H1 (cell line): ENCODE data around the gene RASSF3. TPM values are rescaled to one million over a fixed set of nuclear protein-coding genes. Genes with fewer than 3 reads are reported as not detected.

ENCODE experiments used
- CTCF ChIA-PET: fragments of 300-600 bp; sonication (Branson Sonifier 250); formaldehyde crosslinking; loops from one replicate; lab custom pipeline; 2021; ENCODE audit not compliant: partially characterized antibody; lab: Charles Lee
- POLR2A ChIA-PET: fragments of 300-600 bp; sonication (Branson Sonifier 250); formaldehyde crosslinking; loops from one replicate; lab custom pipeline; 2021; ENCODE audit warnings: inconsistent platforms; ENCODE audit not compliant: partially characterized antibody; lab: Charles Lee
- DNase-seq, 2 experiments: peaks; one replicate each; pipeline versions ENCODE4 v3.0.0 to v3.0.0-alpha.2; 2010 to 2022; ENCODE audit warnings: low spot score in 2 of 2, low read depth in 1 of 2, mixed read lengths in 1 of 2
- FAIRE-seq: peaks from 2 replicates; lab custom pipeline; 2011; peaks lifted over from hg19 to GRCh38; lab: Jason Lieb, UNC
- H2AFZ ChIP-seq: 2 replicates; pipeline ENCODE4 v1.8.1; 2012; ENCODE audit warnings: low read length, inconsistent platforms
- H2AK5ac ChIP-seq: 2 replicates; pipeline ENCODE4 v1.6.1; 2013; ENCODE audit warnings: low read depth, low read length
- H2BK120ac ChIP-seq: replicated peaks from 2 replicates; pipeline ENCODE3; 2013; ENCODE audit warnings: low read depth, low read length, inconsistent platforms
- H2BK12ac ChIP-seq: 2 replicates; pipeline ENCODE4 v1.6.1; 2013; ENCODE audit warnings: low read depth, low read length
- H2BK15ac ChIP-seq: 2 replicates; pipeline ENCODE4 v1.6.1; 2013; ENCODE audit warnings: low read length
- H2BK20ac ChIP-seq: 2 replicates; pipeline ENCODE4 v1.6.1; 2013; ENCODE audit warnings: low read length
- H2BK5ac ChIP-seq: 2 replicates; pipeline ENCODE4 v1.6.1; 2013; ENCODE audit warnings: low read depth, low read length
- H3K14ac ChIP-seq: 2 replicates; pipeline ENCODE4 v1.6.1; 2013; ENCODE audit warnings: inconsistent platforms; ENCODE audit not compliant: insufficient read length
- H3K18ac ChIP-seq: 2 replicates; pipeline ENCODE4 v1.6.1; 2013; ENCODE audit warnings: low read length; ENCODE audit errors: extremely low read depth
- H3K23ac ChIP-seq: 2 replicates; pipeline ENCODE4 v1.6.1; 2013; ENCODE audit warnings: inconsistent platforms; ENCODE audit not compliant: insufficient read length
- H3K23me2 ChIP-seq: 2 replicates; pipeline ENCODE4 v1.6.1; 2013; ENCODE audit warnings: low read depth, low read length
- H3K27ac ChIP-seq: 2 replicates; pipeline ENCODE4 v1.6.1; 2011; ENCODE audit warnings: low read depth, low read length, inconsistent platforms
- H3K27me3 ChIP-seq, 4 experiments: replicated peaks in 1 of 4; 1 replicate in 1 of 4; 2 replicates in 3 of 4; pipeline versions ENCODE4 v1.6.1 to v1.8.1; 2011 to 2013; ENCODE audit warnings: low read length in 3 of 4, mild to moderate bottlenecking in 3 of 4, inconsistent platforms in 2 of 4, mixed read lengths in 2 of 4, moderate library complexity in 1 of 4; ENCODE audit not compliant: control insufficient read depth in 3 of 4, insufficient read depth in 3 of 4; ENCODE audit errors: extremely low read depth in 1 of 4
- H3K36me3 ChIP-seq, 4 experiments: 2 replicates each; pipeline versions ENCODE4 v1.6.1 to v1.8.1; 2011 to 2013; ENCODE audit warnings: mild to moderate bottlenecking in 4 of 4, low read length in 3 of 4, moderate library complexity in 2 of 4, control low read depth in 1 of 4, inconsistent platforms in 1 of 4; ENCODE audit not compliant: insufficient read depth in 4 of 4, control insufficient read depth in 2 of 4
- H3K4ac ChIP-seq: replicated peaks from 2 replicates; pipeline ENCODE3; 2013; ENCODE audit warnings: low read length, low read depth, mixed read lengths, inconsistent platforms; ENCODE audit not compliant: insufficient read length
- H3K4me1 ChIP-seq, 4 experiments: replicated peaks in 1 of 4; 1 replicate in 1 of 4; 2 replicates in 3 of 4; pipeline versions ENCODE4 v1.6.1 to v1.8.1; 2011 to 2013; ENCODE audit warnings: low read length in 3 of 4, inconsistent platforms in 2 of 4, mixed read lengths in 1 of 4; ENCODE audit not compliant: insufficient read depth in 4 of 4, control insufficient read depth in 3 of 4
- H3K4me2 ChIP-seq, 2 experiments: 2 replicates each; pipeline versions ENCODE4 v1.6.1 to v1.8.1; 2011 to 2013; ENCODE audit warnings: low read depth in 2 of 2, low read length in 2 of 2, control low read depth in 1 of 2, inconsistent platforms in 1 of 2, mild to moderate bottlenecking in 1 of 2; ENCODE audit not compliant: insufficient read depth in 1 of 2
- H3K4me3 ChIP-seq, 4 experiments: fragments of 200-600, 300-600 bp in 1 of 4; sonication (generic), shearing (Covaris generic), sonication (Bioruptor Twin) in 1 of 4; 2 replicates each; pipeline versions ENCODE4 v1.5.1 to v1.8.1; 2011 to 2016; ENCODE audit warnings: low read length in 4 of 4, low read depth in 3 of 4, control low read depth in 2 of 4, inconsistent platforms in 2 of 4, mild to moderate bottlenecking in 2 of 4, mixed read lengths in 1 of 4, moderate library complexity in 1 of 4; ENCODE audit not compliant: insufficient read depth in 2 of 4; ENCODE audit errors: extremely low read depth in 1 of 4
- H3K56ac ChIP-seq: replicated peaks from 2 replicates; pipeline ENCODE3; 2013; ENCODE audit warnings: low read depth, mild to moderate bottlenecking, mixed read lengths, low read length, inconsistent platforms; ENCODE audit not compliant: insufficient read length
- H3K79me1 ChIP-seq: 2 replicates; pipeline ENCODE4 v1.6.1; 2013; ENCODE audit warnings: low read depth, low read length, control low read depth
- H3K79me2 ChIP-seq, 2 experiments: 2 replicates each; pipeline versions ENCODE4 v1.6.1 to v1.8.1; 2012 to 2013; ENCODE audit warnings: low read length in 2 of 2, mild to moderate bottlenecking in 2 of 2, inconsistent platforms in 1 of 2; ENCODE audit not compliant: insufficient read depth in 2 of 2, control insufficient read depth in 1 of 2
- H3K9ac ChIP-seq, 4 experiments: replicated peaks in 1 of 4; 1 replicate in 1 of 4; 2 replicates in 3 of 4; pipeline versions ENCODE4 v1.6.1 to v1.8.1; 2011 to 2013; ENCODE audit warnings: low read depth in 3 of 4, low read length in 3 of 4, control low read depth in 2 of 4, mild to moderate bottlenecking in 2 of 4, moderate library complexity in 2 of 4, inconsistent platforms in 1 of 4; ENCODE audit errors: extremely low read depth in 1 of 4
- H3K9me3 ChIP-seq, 2 experiments: 2 replicates each; pipeline versions ENCODE4 v1.6.1 to v1.8.1; 2012 to 2013; ENCODE audit warnings: mild to moderate bottlenecking in 2 of 2, moderate library complexity in 2 of 2, control low read depth in 1 of 2, inconsistent platforms in 1 of 2, low read depth in 1 of 2, low read length in 1 of 2, mixed read lengths in 1 of 2; ENCODE audit not compliant: insufficient read depth in 2 of 2
- H4K20me1 ChIP-seq, 2 experiments: replicated peaks in 1 of 2; 2 replicates each; pipeline versions ENCODE3 to v1.8.1; 2011 to 2013; ENCODE audit warnings: inconsistent platforms in 2 of 2, low read length in 2 of 2, mild to moderate bottlenecking in 1 of 2; ENCODE audit not compliant: insufficient read depth in 2 of 2, control insufficient read depth in 1 of 2
- H4K5ac ChIP-seq: 2 replicates; pipeline ENCODE4 v1.6.1; 2013; ENCODE audit warnings: low read length, low read depth, mixed read lengths, inconsistent platforms; ENCODE audit not compliant: insufficient read length
- H4K8ac ChIP-seq: 2 replicates; pipeline ENCODE4 v1.8.0; 2013; ENCODE audit warnings: mild to moderate bottlenecking, moderate library complexity, low read length, inconsistent platforms; ENCODE audit not compliant: insufficient read depth; ENCODE audit errors: extremely low read depth
- H4K91ac ChIP-seq: replicated peaks from 2 replicates; pipeline ENCODE3; 2013; ENCODE audit warnings: low read length, mixed read lengths, inconsistent platforms; ENCODE audit not compliant: insufficient read length
- CEBPB ChIP-seq: IDR thresholded peaks from 2 replicates; pipeline ENCODE4 v1.6.1; 2012; ENCODE audit warnings: low read depth, low read length
- CHD1 ChIP-seq: IDR thresholded peaks from 2 replicates; pipeline ENCODE4 v1.6.1; 2012; ENCODE audit warnings: low read depth, low read length, improper control_type of control experiment
- CHD2 ChIP-seq: IDR thresholded peaks from 2 replicates; pipeline ENCODE4 v1.6.1; 2012; ENCODE audit warnings: low read length, improper control_type of control experiment
- E2F6 ChIP-seq: IDR thresholded peaks from 2 replicates; pipeline ENCODE4 v1.6.1; 2012; ENCODE audit warnings: inconsistent platforms
- FOSL1 ChIP-seq: IDR thresholded peaks from 2 replicates; pipeline ENCODE4 v1.6.1; 2011; ENCODE audit warnings: mild to moderate bottlenecking, low read depth, low read length, moderate library complexity; ENCODE audit not compliant: insufficient read depth
- KDM4A ChIP-seq: IDR thresholded peaks from one replicate; pipeline ENCODE4 v1.7.1; 2012; ENCODE audit warnings: low read depth, mild to moderate bottlenecking, moderate library complexity, low read length, inconsistent platforms; ENCODE audit not compliant: severe bottlenecking
- KDM5A ChIP-seq: fragments of 200-600 bp; IDR thresholded peaks from 2 replicates; pipeline ENCODE4 v1.7.1; 2012; ENCODE audit warnings: mild to moderate bottlenecking, low read length, inconsistent platforms, mixed read lengths
- MAFK ChIP-seq: IDR thresholded peaks from 2 replicates; pipeline ENCODE4 v1.6.1; 2012; ENCODE audit warnings: low read depth, mild to moderate bottlenecking, improper control_type of control experiment, low read length
- MAX ChIP-seq: IDR thresholded peaks from 2 replicates; pipeline ENCODE4 v1.6.1; 2012; ENCODE audit warnings: inconsistent platforms
- POU5F1 ChIP-seq: IDR thresholded peaks from 2 replicates; pipeline ENCODE4 v1.6.1; 2011; ENCODE audit warnings: low read depth, mild to moderate bottlenecking, low read length, moderate library complexity
- RXRA ChIP-seq: IDR thresholded peaks from 2 replicates; pipeline ENCODE4 v1.6.1; 2011; ENCODE audit warnings: low read depth, mild to moderate bottlenecking, low read length, moderate library complexity; ENCODE audit not compliant: insufficient read depth
- TAF1 ChIP-seq: IDR thresholded peaks from 2 replicates; pipeline ENCODE4 v1.6.1; 2011; ENCODE audit warnings: mild to moderate bottlenecking, low read depth, low read length
- TAF7 ChIP-seq: optimal IDR thresholded peaks from 2 replicates; pipeline ENCODE3; 2011; ENCODE audit warnings: low read depth, mild to moderate bottlenecking, inconsistent platforms, low read length, moderate library complexity, borderline replicate concordance
- ZNF274 ChIP-seq: IDR thresholded peaks from 2 replicates; pipeline ENCODE4 v1.7.0; 2012; ENCODE audit warnings: low read length, borderline replicate concordance; ENCODE audit errors: extremely low read depth
- WGBS, 2 experiments: shearing (Covaris generic) in 1 of 2; methylation state at CpG; one replicate each; pipeline versions ENCODE4 v1.1.6 to v1.1.7; 2013 to 2015; ENCODE audit warnings: low lambda C conversion rate in 2 of 2, mixed read lengths in 2 of 2, inconsistent platforms in 1 of 2, low coverage in 1 of 2, missing lambda C conversion rate in 1 of 2; ENCODE audit not compliant: insufficient replicate concordance in 2 of 2, insufficient coverage in 1 of 2, insufficient read length in 1 of 2; ENCODE audit errors: extremely low coverage in 1 of 2, missing lambda C conversion rate in 1 of 2; 5-methylcytosine and 5-hydroxymethylcytosine counted together
- polyA plus RNA-seq, 7 experiments: library from polyadenylated mRNA; depleted of rRNA in 3 of 7; stranded (reverse) in 5 of 7; unstranded in 2 of 7; fragments of >200 nt in 5 of 7; fragments of 200-250 nt in 2 of 7; gene quantifications; 1 replicate in 5 of 7; 2 replicates in 1 of 7; 4 replicates in 1 of 7; pipeline versions ENCODE4 v1.2.1 to v1.2.3, GENCODE V29; 2011 to 2013; ENCODE audit warnings: missing spikeins in 2 of 7, mixed read lengths in 2 of 7
- total RNA-seq: library from RNA; stranded (reverse); fragmentation: NEBNext Ultra II Directional; extraction: Animal tissue kit (Norgen Biotek cat#: 25700); gene quantifications from 2 replicates; pipeline ENCODE4 v1.2.1, GENCODE V29; 2021

Gene RASSF3
- total and polyA plus RNA-seq, 2 of the 8 experiments (the other 6 are each of a cell fraction or from before 2014, with no cell fraction given), result 19.1 to 64.3 TPM

GRCh38 chr12:64706857-64707256, 96.6 kb downstream of the RASSF3 start:
- Histone ChIP-seq H4K20me1 (no peaks in the 10 kb centered on the region), H3K27ac (no peak overlapping the region), H2AK5ac (no peak overlapping the region), H2BK5ac (no peak overlapping the region), H4K5ac (no peak overlapping the region), H3K4ac (no peak overlapping the region), H3K79me1 (no peaks in the 10 kb centered on the region), H3K23me2 (no peaks in the 10 kb centered on the region), H3K36me3 (no peaks in the 10 kb centered on the region), H3K18ac (no peak overlapping the region), H4K8ac (no peak overlapping the region), H3K23ac (no peak overlapping the region), H3K4me1 (no peaks in the 10 kb centered on the region), H2BK15ac (no peak overlapping the region), H4K91ac (no peak overlapping the region), H3K27me3 (no peaks in the 10 kb centered on the region), H3K9ac (no peak overlapping the region), H3K4me3 (no peak overlapping the region), H3K56ac (no peak overlapping the region), H2BK12ac (no peak overlapping the region), H3K9me3 (no peaks in the 10 kb centered on the region), H2AFZ (no peak overlapping the region), H2BK20ac (no peak overlapping the region), H3K4me2 (no peak overlapping the region), H3K14ac (no peak overlapping the region), H3K79me2 (no peaks in the 10 kb centered on the region), H2BK120ac (no peak overlapping the region)
- TF ChIP-seq KDM5A (no peak), RXRA (no peak), TAF1 (no peak), E2F6 (no peak), MAX (no peak), CEBPB (no peak), FOSL1 (no peak), MAFK (no peak), KDM4A (no peak), POU5F1 (no peak), CHD2 (no peak), TAF7 (no peak), CHD1 (no peak), ZNF274 (no peak)
- WGBS, 2 experiments, result 95% methylated on average over 5 of the region's 5 CpGs; no CpG with 5 or more reads in 1 of the 2 experiments
- FAIRE-seq, result no peak
- POLR2A ChIA-PET, result interaction anchor here (0.8 kb wide), 1 partner anchor 11 kb away, joined by 3 read pairs; no protein-coding TSS in a partner anchor
- CTCF ChIA-PET, result interaction anchor here (0.8 to 2.5 kb wide), 10 partner anchors 9 to 184 kb away, joined by 3 to 15 read pairs (median 4); no protein-coding TSS in a partner anchor
- DNase-seq, result no peak
